Measurements from ENCODE around the gene SPTB. TPM values are rescaled to one million over a fixed set of nuclear protein-coding genes. Genes with fewer than 3 reads are reported as not detected.

SPTB gene
- total RNA-seq, 1 donor from 2014 or later = 0.04 TPM

DNA sequence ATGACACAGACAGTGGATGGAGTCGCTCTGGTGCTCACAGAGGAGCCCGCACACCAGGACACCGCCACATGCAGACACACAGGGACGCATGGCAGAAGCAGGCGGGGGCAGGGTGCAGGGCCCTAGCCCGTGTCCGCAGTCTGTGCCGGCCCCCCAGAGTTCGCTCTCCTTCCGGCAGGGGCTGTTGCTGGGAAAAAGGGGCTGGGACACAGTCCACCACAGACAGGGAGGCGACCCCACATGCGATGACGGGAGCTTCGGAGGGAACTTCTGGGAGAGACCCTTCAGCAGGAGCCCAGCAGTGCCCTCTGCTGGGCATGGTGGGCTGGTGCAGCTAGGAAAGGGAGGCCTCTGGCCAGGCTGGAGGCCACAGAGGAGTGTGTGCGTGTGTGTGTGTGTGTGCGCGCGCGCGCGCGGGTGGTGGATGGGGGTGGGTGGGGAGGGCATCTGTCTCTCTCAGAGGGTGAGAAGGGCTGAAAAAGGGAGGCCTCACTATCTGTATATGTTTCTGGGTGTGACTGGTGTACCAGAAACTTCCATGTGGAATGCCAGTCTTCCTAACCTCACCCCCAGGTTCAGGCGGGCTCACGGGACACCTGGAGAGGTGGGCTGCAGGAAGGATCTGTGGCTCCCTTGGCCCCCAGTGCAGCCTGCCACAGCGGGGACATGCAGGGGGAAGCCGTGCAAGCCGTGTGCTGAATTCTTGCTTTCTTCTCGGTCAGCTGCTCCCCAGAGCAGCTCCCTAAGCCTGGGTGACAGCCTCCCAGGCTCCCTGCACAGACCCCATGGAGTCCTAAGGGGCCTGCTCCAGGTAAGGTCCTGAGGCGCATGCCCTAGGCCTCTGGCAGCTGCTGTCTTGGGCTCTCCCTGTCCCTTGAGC lies 114.8 kb downstream of the SPTB start:
- intact Hi-C loops (cut with micrococcal nuclease) = loop anchor here (1.0 to 5.0 kb wide), 4 partner anchors 94 to 423 kb away; partner anchors contain the start of gene HSPA2
- Mint-ChIP-seq H3K9me3 (no peaks in the 10 kb centered on the region), H3K27ac (no peak overlapping the region), H3K4me1 (peaks cover 14% of the 10 kb centered on the region), H3K36me3 (ENCODE audit: low read depth) (no peaks in the 10 kb centered on the region), H3K4me3 (peak overlapping the region; percentile 59), H3K27me3 (peaks cover 15% of the 10 kb centered on the region)
- TF ChIP-seq, protein P1, sequence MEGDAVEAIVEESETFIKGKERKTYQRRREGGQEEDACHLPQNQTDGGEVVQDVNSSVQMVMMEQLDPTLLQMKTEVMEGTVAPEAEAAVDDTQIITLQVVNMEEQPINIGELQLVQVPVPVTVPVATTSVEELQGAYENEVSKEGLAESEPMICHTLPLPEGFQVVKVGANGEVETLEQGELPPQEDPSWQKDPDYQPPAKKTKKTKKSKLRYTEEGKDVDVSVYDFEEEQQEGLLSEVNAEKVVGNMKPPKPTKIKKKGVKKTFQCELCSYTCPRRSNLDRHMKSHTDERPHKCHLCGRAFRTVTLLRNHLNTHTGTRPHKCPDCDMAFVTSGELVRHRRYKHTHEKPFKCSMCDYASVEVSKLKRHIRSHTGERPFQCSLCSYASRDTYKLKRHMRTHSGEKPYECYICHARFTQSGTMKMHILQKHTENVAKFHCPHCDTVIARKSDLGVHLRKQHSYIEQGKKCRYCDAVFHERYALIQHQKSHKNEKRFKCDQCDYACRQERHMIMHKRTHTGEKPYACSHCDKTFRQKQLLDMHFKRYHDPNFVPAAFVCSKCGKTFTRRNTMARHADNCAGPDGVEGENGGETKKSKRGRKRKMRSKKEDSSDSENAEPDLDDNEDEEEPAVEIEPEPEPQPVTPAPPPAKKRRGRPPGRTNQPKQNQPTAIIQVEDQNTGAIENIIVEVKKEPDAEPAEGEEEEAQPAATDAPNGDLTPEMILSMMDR (IDR thresholded peaks at IDR 0.05) = no peak
- ChIA-PET POLR2A (no interaction called here), CTCF (interaction anchor here (1.2 to 1.3 kb wide), 2 partner anchors 94 to 126 kb away, joined by 5 to 6 read pairs; no protein-coding TSS in a partner anchor)
- ATAC-seq (ENCODE audit: low read depth) = peak; percentile 66
- peak; percentile 49 for DNase-seq

DNA sequence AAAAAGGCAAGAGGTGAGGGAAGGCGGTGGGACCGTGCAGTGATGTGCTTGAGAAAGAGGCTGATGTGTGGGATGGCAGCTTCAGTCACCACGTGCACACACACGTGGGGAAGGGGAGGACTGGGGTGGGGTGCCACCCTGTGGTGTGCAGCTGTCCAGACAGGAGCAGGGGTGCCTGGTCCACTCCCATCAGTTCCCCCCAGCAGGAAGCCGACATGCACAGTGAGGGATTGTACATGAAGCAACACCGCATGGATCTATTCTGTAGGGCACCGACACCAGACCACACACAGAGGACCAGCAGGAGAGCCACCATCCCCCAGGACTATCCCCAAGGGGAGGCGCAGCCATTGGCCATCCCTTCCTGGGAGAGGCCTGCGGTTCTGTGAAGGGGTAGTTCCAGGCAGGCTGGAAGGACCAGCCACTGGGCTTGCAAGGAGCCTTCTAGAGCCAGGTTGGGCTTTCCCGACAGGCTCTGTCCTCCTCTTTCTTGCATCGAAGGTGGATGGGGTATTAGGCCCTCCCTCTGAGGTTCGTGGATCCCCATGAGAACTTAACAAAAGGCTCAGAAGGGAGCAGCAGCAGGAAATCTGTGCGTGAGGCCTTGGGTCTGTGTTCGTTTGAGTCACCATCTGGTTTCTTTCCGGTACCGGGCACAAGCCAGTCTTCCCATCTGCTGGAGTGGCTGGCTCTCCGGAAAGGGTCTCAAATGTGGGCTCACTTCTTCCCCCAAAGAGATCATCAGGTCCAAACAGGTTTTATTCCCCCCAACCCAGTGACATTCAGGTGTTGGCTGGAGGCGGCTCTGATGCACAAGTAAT lies 115.7 kb downstream of the SPTB start:
- ChIA-PET POLR2A (no interaction called here), CTCF (interaction anchor here (1.3 kb wide), 1 partner anchor 93 kb away, joined by 6 read pairs; no protein-coding TSS in a partner anchor)
- H3K36me3 Mint-ChIP-seq (ENCODE audit: low read depth) = no peaks in the 10 kb centered on the region
- intact Hi-C loops (cut with micrococcal nuclease) = loop anchor here (1.0 to 5.0 kb wide), 4 partner anchors 93 to 422 kb away; partner anchors contain the start of gene HSPA2
- peaks cover 14% of the 10 kb centered on the region for H3K4me1 Mint-ChIP-seq
- H3K4me3 Mint-ChIP-seq = peak overlapping the region; percentile 59
- no peak for DNase-seq
- no peak for ATAC-seq (ENCODE audit: low read depth)
- H3K27ac Mint-ChIP-seq = no peak overlapping the region
- no peaks in the 10 kb centered on the region for H3K9me3 Mint-ChIP-seq
- TF ChIP-seq, protein P1 (IDR thresholded peaks at IDR 0.05) = no peak
- H3K27me3 Mint-ChIP-seq = peaks cover 15% of the 10 kb centered on the region

DNA sequence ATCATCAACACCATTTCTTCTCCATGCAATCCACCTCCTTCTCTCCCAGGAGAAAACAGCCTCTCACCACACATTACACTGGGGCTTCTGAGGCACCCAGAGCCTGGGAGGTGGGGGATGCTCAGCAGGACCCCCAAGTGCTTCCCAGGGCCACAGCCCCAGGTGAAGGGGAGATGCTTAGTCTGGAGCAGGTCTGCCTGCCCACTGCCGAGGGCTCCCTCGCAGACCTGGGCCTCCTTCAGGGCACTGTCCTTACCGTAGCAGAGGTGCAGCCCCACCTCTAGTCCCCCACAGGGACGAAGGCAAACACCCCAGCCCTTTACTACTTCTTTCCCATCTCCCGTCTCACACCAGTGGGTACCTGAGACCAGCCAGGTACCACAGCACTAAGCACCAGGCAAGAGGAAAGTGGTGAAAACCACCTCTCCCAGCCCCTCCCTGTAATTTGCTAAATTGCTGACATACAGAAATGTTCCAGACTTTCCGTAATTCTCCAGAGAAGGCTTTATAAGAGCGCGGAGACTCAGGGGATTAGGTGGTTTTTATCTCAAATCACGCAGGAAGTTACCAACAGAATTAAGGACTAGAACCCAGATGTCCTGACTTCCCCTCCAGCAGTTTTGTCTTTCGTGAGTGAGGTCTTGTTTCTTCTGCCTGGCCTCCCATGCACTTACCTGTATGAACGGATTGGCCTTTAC lies 116.5 kb downstream of the SPTB start:
- H3K4me3 Mint-ChIP-seq = no peak overlapping the region
- intact Hi-C loops (cut with micrococcal nuclease) = loop anchor here (5.0 kb wide), 3 partner anchors 219 to 421 kb away; partner anchors contain the start of gene HSPA2
- DNase-seq (no peak), ATAC-seq (ENCODE audit: low read depth) (no peak)
- ChIA-PET CTCF (interaction anchor here (1.3 to 1.6 kb wide), 2 partner anchors 13 to 128 kb away, joined by 3 to 5 read pairs; no protein-coding TSS in a partner anchor), POLR2A (no interaction called here)
- H3K4me1 Mint-ChIP-seq = peaks cover 14% of the 10 kb centered on the region
- no peaks in the 10 kb centered on the region for H3K9me3 Mint-ChIP-seq
- TF ChIP-seq, protein P1 (IDR thresholded peaks at IDR 0.05) = no peak
- no peak overlapping the region for H3K27ac Mint-ChIP-seq
- no peaks in the 10 kb centered on the region for H3K36me3 Mint-ChIP-seq (ENCODE audit: low read depth)
- peaks cover 17% of the 10 kb centered on the region for H3K27me3 Mint-ChIP-seq

DNA sequence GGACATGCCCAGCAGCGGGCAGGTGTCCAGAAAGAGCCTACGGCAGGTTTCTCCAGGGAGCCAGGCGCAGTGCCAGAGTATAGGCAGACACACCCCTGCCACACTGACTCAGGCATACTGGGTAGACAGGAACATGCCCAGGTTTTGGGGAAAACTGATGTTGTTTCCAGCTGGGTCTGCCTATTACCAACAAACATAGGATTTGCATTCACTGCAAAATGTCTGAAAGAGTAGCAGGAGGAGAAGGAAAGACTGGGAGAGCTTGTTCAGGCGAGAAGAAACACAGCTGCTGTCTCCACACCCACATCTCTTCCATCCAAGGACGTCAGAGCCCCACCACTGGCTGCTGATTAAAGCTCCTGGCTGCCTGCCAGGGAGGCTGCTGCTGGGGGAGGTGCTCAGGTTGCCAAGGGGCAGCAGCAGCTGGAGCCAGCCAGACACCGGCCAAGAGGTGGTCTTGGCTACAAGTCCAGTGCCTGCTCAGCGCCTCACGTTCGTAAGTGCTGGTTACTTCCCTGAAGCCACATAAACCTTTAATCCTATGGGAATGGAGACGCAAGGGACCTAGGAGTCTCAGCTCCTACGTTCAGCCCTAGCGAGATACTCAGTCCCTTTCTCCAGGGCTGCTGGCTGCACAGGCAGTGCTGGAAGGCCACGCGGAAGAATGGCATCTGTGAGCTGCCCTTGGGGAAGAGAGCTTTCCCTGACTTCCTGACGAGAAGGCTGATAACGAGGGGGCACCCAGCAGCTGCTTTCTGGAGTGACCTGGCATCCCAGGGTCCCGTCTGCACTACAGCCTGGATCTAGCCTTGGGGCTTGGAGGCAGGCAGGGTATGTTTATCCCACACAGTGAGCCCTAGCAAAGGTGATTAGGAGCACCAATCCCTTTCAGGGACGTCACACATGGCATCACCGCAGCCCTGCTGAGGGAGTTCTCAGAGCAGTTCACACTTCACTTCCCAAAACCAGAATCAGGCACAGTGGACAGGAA lies 117.4 kb downstream of the SPTB start:
- Mint-ChIP-seq H3K27ac (no peak overlapping the region), H3K27me3 (peaks cover 18% of the 10 kb centered on the region), H3K9me3 (no peaks in the 10 kb centered on the region), H3K4me3 (no peak overlapping the region), H3K4me1 (peaks cover 14% of the 10 kb centered on the region), H3K36me3 (ENCODE audit: low read depth) (no peaks in the 10 kb centered on the region)
- ATAC-seq (ENCODE audit: low read depth) (no peak), DNase-seq (no peak)
- CTCF ChIA-PET = interaction anchor here (0.7 to 1.6 kb wide), 3 partner anchors 12 to 129 kb away, joined by 3 to 5 read pairs (median 3); no protein-coding TSS in a partner anchor
- TF ChIP-seq, protein P1 (IDR thresholded peaks at IDR 0.05) = no peak
- POLR2A ChIA-PET = no interaction called here
- intact Hi-C loops (cut with micrococcal nuclease) = loop anchor here (5.0 kb wide), 3 partner anchors 220 to 420 kb away; partner anchors contain the start of gene HSPA2

Data from activated B cell treated with CpG ODN at 0.5 μM for 24 hours (primary cell).